A549 (cell line): ENCODE results near the gene SAMMSON. TPM values are rescaled to one million over a fixed set of nuclear protein-coding genes. Genes with fewer than 3 reads are reported as not detected.

Source experiments
- ATAC-seq, 2 experiments: fragments of 200-7000 bp in 1 of 2; fragments of >200 bp in 1 of 2; cut with Nextera tagmentation in 1 of 2; cut with Tn5 transposase in 1 of 2; 3 replicates each; pipeline versions ENCODE4 v1.8.0 to v1.9.1; 2018 to 2020; ENCODE audit warnings: mild to moderate bottlenecking in 1 of 2, moderate library complexity in 1 of 2
- CTCF ChIA-PET: fragments of 300-600 bp; sonication (Branson Sonifier 250); formaldehyde crosslinking; extraction: SDS; loops from one replicate; lab custom pipeline; 2021; ENCODE audit warnings: antibody characterized with exemption, inconsistent platforms; lab: Yijun Ruan, JAX
- POLR2A ChIA-PET: fragments of 350-600 bp; formaldehyde crosslinking; extraction: SDS; loops from one replicate; lab custom pipeline; 2021; ENCODE audit warnings: antibody characterized with exemption, inconsistent platforms; lab: Yijun Ruan, JAX
- DNase-seq, 2 experiments: peaks; one replicate each; pipeline versions ENCODE4 v3.0.0 to v3.0.0-alpha.2; 2011 to 2016; ENCODE audit warnings: low read depth in 1 of 2, low spot score in 1 of 2
- FAIRE-seq: peaks from 2 replicates; lab custom pipeline; 2011; peaks lifted over from hg19 to GRCh38; lab: Jason Lieb, UNC
- H3K27ac ChIP-seq, 2 experiments: fragments of >200 bp; sonication (Bioruptor Twin); formaldehyde crosslinking; 3 replicates each; pipeline ENCODE4 v1.5.1; 2016 to 2017
- H3K4me1 ChIP-seq: fragments of >200 bp; sonication (Bioruptor Twin); formaldehyde crosslinking; 3 replicates; pipeline ENCODE4 v1.6.1; 2016
- H3K4me2 ChIP-seq: fragments of >200 bp; sonication (Bioruptor Twin); formaldehyde crosslinking; 3 replicates; pipeline ENCODE4 v1.6.1; 2016
- H3K4me3 ChIP-seq: fragments of >200 bp; sonication (Bioruptor Twin); formaldehyde crosslinking; 3 replicates; pipeline ENCODE4 v1.5.1; 2016
- H3K9me3 ChIP-seq: fragments of >200 bp; sonication (Bioruptor Twin); formaldehyde crosslinking; 3 replicates; pipeline ENCODE4 v1.6.1; 2016
- BCL3 ChIP-seq: fragments of >200 bp; sonication (Bioruptor Twin); formaldehyde crosslinking; IDR thresholded peaks from 3 replicates; pipeline ENCODE4 v1.6.1; 2016
- CHD4 ChIP-seq: fragments of 200-600 bp; sonication (generic); IDR thresholded peaks from 2 replicates; pipeline ENCODE4 v1.6.1; 2016; ENCODE audit warnings: antibody characterized with exemption, mild to moderate bottlenecking, borderline replicate concordance
- CTCF ChIP-seq: fragments of >200 bp; sonication (Bioruptor Twin); formaldehyde crosslinking; IDR thresholded peaks from 3 replicates; pipeline ENCODE4 v1.5.1; 2016
- E2F6 ChIP-seq: IDR thresholded peaks from 2 replicates; pipeline ENCODE4 v1.6.1; 2012; ENCODE audit warnings: low read depth, borderline replicate concordance
- EP300 ChIP-seq, 2 experiments: fragments of >200 bp; sonication (Bioruptor Twin); formaldehyde crosslinking; IDR thresholded peaks; 2 replicates in 1 of 2; 3 replicates in 1 of 2; pipeline ENCODE4 v1.6.1; 2016 to 2017
- FOSL2 ChIP-seq, 2 experiments: fragments of 450-650 bp in 1 of 2; fragments of >200 bp in 1 of 2; sonication (Bioruptor Twin) in 1 of 2; formaldehyde crosslinking; IDR thresholded peaks; 2 replicates each; pipeline versions ENCODE4 v1.5.0 to v1.6.1; 2016 to 2020; ENCODE audit warnings: mild to moderate bottlenecking in 1 of 2, moderate library complexity in 1 of 2
- GATA3 ChIP-seq: IDR thresholded peaks from 2 replicates; pipeline ENCODE4 v1.6.1; 2012; ENCODE audit warnings: borderline replicate concordance
- HOXB13 ChIP-seq: fragments of 250-450 bp; sonication (Bioruptor Pico); IDR thresholded peaks from 2 replicates; pipeline ENCODE4 v1.5.0; 2020; ENCODE audit warnings: low read depth, mild to moderate bottlenecking, moderate library complexity
- JUN ChIP-seq, 2 experiments: fragments of >200 bp; sonication (Bioruptor Twin); formaldehyde crosslinking; IDR thresholded peaks; 2 replicates in 1 of 2; 3 replicates in 1 of 2; pipeline ENCODE4 v1.6.1; 2016 to 2017
- KDM1A ChIP-seq: fragments of 200-600 bp; sonication (generic); IDR thresholded peaks from 2 replicates; pipeline ENCODE4 v1.6.1; 2016; ENCODE audit warnings: low read depth, mild to moderate bottlenecking
- MAX ChIP-seq: IDR thresholded peaks from 2 replicates; pipeline ENCODE4 v1.6.1; 2012
- NFE2L2 ChIP-seq: fragments of 150-350 bp; conservative IDR thresholded peaks from 2 replicates; pipeline ENCODE4 v1.6.1; 2014; ENCODE audit warnings: low read length
- PBX3 ChIP-seq: IDR thresholded peaks from 2 replicates; pipeline ENCODE4 v1.6.1; 2012
- PHF8 ChIP-seq: fragments of 200-600 bp; sonication (generic); IDR thresholded peaks from 2 replicates; pipeline ENCODE4 v1.6.1; 2016; ENCODE audit warnings: low read depth, mild to moderate bottlenecking, antibody characterized with exemption, moderate library complexity, borderline replicate concordance
- RAD21 ChIP-seq, 2 experiments: fragments of >200 bp in 1 of 2; sonication (Bioruptor Twin) in 1 of 2; formaldehyde crosslinking in 1 of 2; IDR thresholded peaks in 1 of 2; conservative IDR thresholded peaks in 1 of 2; 2 replicates in 1 of 2; 3 replicates in 1 of 2; pipeline ENCODE4 v1.6.1; 2012 to 2018; ENCODE audit warnings: inconsistent platforms in 1 of 2
- RCOR1 ChIP-seq: fragments of 150-350 bp; IDR thresholded peaks from 2 replicates; pipeline ENCODE4 v1.6.1; 2014; ENCODE audit warnings: antibody characterized with exemption, low read length, low read depth
- REST ChIP-seq: fragments of 200-600 bp; sonication (generic); IDR thresholded peaks from 2 replicates; pipeline ENCODE4 v1.6.1; 2016; ENCODE audit warnings: antibody characterized with exemption, mild to moderate bottlenecking, moderate library complexity
- WGBS: methylation state at CpG from one replicate; pipeline ENCODE4 v1.1.6; 2017; ENCODE audit errors: missing lambda C conversion rate; 5-methylcytosine and 5-hydroxymethylcytosine counted together
- polyA minus RNA-seq: library from RNA; depleted of rRNA, polyadenylated mRNA; stranded (reverse); fragments of >200 nt; gene quantifications from 2 replicates; pipeline ENCODE4 v1.2.3, GENCODE V29; 2011; rRNA and poly(A)+ RNA removed
- polyA plus RNA-seq, 4 experiments: library from polyadenylated mRNA; depleted of rRNA in 3 of 4; stranded (reverse); fragments of >200 nt; fragmentation: RNase III in 1 of 4; extraction: RNeasy Plus Mini Kit Qiagen cat#74134 plus additional on column Dnase treatment in 1 of 4; gene quantifications; 2 replicates in 3 of 4; 3 replicates in 1 of 4; pipeline ENCODE4 v1.2.3, GENCODE V29; 2011 to 2017

Gene SAMMSON
- polyA plus RNA-seq (2011; rRNA removed): not detected in 2 replicates
- not detected in 2 replicates for polyA plus RNA-seq (2012; cell fraction: cytosol; rRNA removed)
- polyA plus RNA-seq (2012; cell fraction: nucleus; rRNA removed): not detected in 2 replicates
- not detected in 3 replicates for polyA plus RNA-seq (2017; fragmentation: RNase III; extraction: RNeasy Plus Mini Kit Qiagen cat#74134 plus additional on column Dnase treatment)
- polyA minus RNA-seq: not detected in 2 replicates

GRCh38 chr3:69999140-70000027 is at the start of gene SAMMSON:
TSS of gene SAMMSON (plus strand) at chr3:69999733.
- POLR2A ChIA-PET: no interaction called here
- TF ChIP-seq EP300 (IDR thresholded peaks at IDR 0.05) (no peak), PBX3 (no peak), MAX (0 out of 2 replicates have a peak, but pooled peaks have one; percentile 36), NFE2L2 (no peak), E2F6 (peak; percentile 58; the same call in 1 of the 2 replicates), FOSL2 (IDR thresholded peaks at IDR 0.05) (no peak), FOSL2 (CRISPR knock-in tag; IDR thresholded peaks at IDR 0.05) (peak; percentile 60; the same call in 1 of the 2 replicates)
- TF ChIP-seq, all 56 proteins: peak for 3
- DNase-seq: peak in 1 of 2 experiments; percentile 38
- no peak for FAIRE-seq
- CTCF ChIA-PET: interaction anchor here (0.7 to 1.2 kb wide), 2 partner anchors 16 to 34 kb away, joined by 3 read pairs; no protein-coding TSS in a partner anchor
- 67% methylated on average over 28 of the region's 29 CpGs for WGBS
- H3K4me2 ChIP-seq: peak within 1 kb of the TSS; percentile 46
- H3K4me1 ChIP-seq: peaks cover 4% of the 10 kb centered on the region; the same call in 2 of the 3 replicates
- peak within 1 kb of the TSS; percentile 42 to 56; a peak in 4 of 6 replicates for H3K27ac ChIP-seq
- peak within 1 kb of the TSS; percentile 25 for H3K4me3 ChIP-seq
- no peaks in the 10 kb centered on the region for H3K9me3 ChIP-seq
- ATAC-seq: peak in 1 of 2 experiments; percentile 82; a peak in 4 of 6 replicates

GRCh38 chr3:69951616-69952015 is 47.9 kb upstream of the SAMMSON start:
- DNase-seq: no peak
- Histone ChIP-seq H3K4me2 (no peak overlapping the region), H3K9me3 (no peaks in the 10 kb centered on the region), H3K4me1 (peaks cover 12% of the 10 kb centered on the region; the same call in 2 of the 3 replicates), H3K27ac (no peak overlapping the region), H3K4me3 (no peak overlapping the region)
- WGBS: 67% methylated on average over 3 of the region's 3 CpGs
- ChIA-PET POLR2A (no interaction called here), CTCF (interaction anchor here (1.2 to 7.1 kb wide), 2 partner anchors 259 to 267 kb away, joined by 3 to 65 read pairs; no protein-coding TSS in a partner anchor)
- TF ChIP-seq HOXB13 (CRISPR knock-in tag) (no peak), JUN (IDR thresholded peaks at IDR 0.05) (no peak), CTCF (no peak), KDM1A (no peak), REST (no peak), GATA3 (no peak), PHF8 (no peak), RCOR1 (no peak), RAD21 (conservative IDR thresholded peaks at IDR 0.05 in 1 of 2, IDR thresholded peaks at IDR 0.05 in 1 of 2) (no peak), BCL3 (no peak), CHD4 (no peak)
- FAIRE-seq: no peak
- ATAC-seq: no peak
